ENCODE data around the gene LCE1F. TPM values are rescaled to one million over a fixed set of nuclear protein-coding genes. Genes with fewer than 3 reads are reported as not detected.

Gene LCE1F
- total RNA-seq, 1 experiment from 2014 or later = not detected

- DNase-seq (ENCODE audit: low read depth, low spot score) = no peak
- no peak for ATAC-seq
- Histone ChIP-seq H3K27me3 (ENCODE audit: insufficient read depth, low read length) (peaks cover 32% of the 10 kb centered on the region; the same call in 1 of the 2 replicates), H3K4me3 (replicated peaks in 1 of 2; ENCODE audit: low read depth in 1 of 2, low read length in 2 of 2) (no peak overlapping the region), H2AFZ (ENCODE audit: low read depth, low read length, poor library complexity, severe bottlenecking) (no peak overlapping the region), H3K4me1 (ENCODE audit: control insufficient read depth in 1 of 2, insufficient read depth in 2 of 2, low read length in 2 of 2) (no peaks in the 10 kb centered on the region), H3K4me2 (ENCODE audit: low read length) (no peak overlapping the region), H3K79me2 (ENCODE audit: insufficient read depth, low read length) (no peaks in the 10 kb centered on the region), H3K9me2 (ENCODE audit: insufficient read depth) (no peaks in the 10 kb centered on the region), H4K20me1 (ENCODE audit: insufficient read depth) (no peaks in the 10 kb centered on the region), H3K36me3 (ENCODE audit: control insufficient read depth in 1 of 2, insufficient read depth in 2 of 2, low read length in 2 of 2) (no peaks in the 10 kb centered on the region), H3K9me3 (ENCODE audit: control insufficient read depth in 1 of 2, insufficient read depth in 1 of 2, low read depth in 1 of 2, low read length in 2 of 2) (no peaks in the 10 kb centered on the region), H3K9ac (ENCODE audit: low read length) (no peak overlapping the region), H3K27ac (ENCODE audit: low read depth, low read length) (no peak overlapping the region)
- no TSS peak for BruUV-seq (replicated peaks)
- TF ChIP-seq POLR2A (IDR thresholded peaks at IDR 0.05; ENCODE audit: borderline replicate concordance, extremely low read depth, insufficient read depth, insufficient read length) (no peak), RAD21 (IDR thresholded peaks at IDR 0.05; ENCODE audit: low read depth) (no peak), ELF1 (IDR thresholded peaks at IDR 0.05; ENCODE audit: borderline replicate concordance, low read depth) (no peak)
- POLR2A ChIA-PET = no interaction called here
- CTCF ChIA-PET = no interaction called here
- RAD21 ChIA-PET (ENCODE audit: low non-redundant PET in 1 of 2, low total read pairs in 2 of 2, uncharacterized antibody in 2 of 2, unreplicated experiment in 2 of 2) = no interaction called here
- intact Hi-C loops (cut with micrococcal nuclease) = no loop called here
These were observed 13.2 kb upstream of the LCE1F start for GRCh38 chr1:152761609-152762213.

GRCh38 chr1:152768847-152769533 is 6.0 kb upstream of the LCE1F start:
- H4K20me1 ChIP-seq (ENCODE audit: insufficient read depth) = no peaks in the 10 kb centered on the region
- ATAC-seq (peak; percentile 44; the same call in 1 of the 2 replicates), DNase-seq (ENCODE audit: low read depth, low spot score) (no peak)
- H2AFZ ChIP-seq (ENCODE audit: low read depth, low read length, poor library complexity, severe bottlenecking) = no peak overlapping the region
- no peak overlapping the region for H3K4me2 ChIP-seq (ENCODE audit: low read length)
- CTCF ChIA-PET = no interaction called here
- RAD21 ChIA-PET (ENCODE audit: low non-redundant PET in 1 of 2, low total read pairs in 2 of 2, uncharacterized antibody in 2 of 2, unreplicated experiment in 2 of 2) = no interaction called here
- no peaks in the 10 kb centered on the region for H3K79me2 ChIP-seq (ENCODE audit: insufficient read depth, low read length)
- H3K36me3 ChIP-seq (ENCODE audit: control insufficient read depth in 1 of 2, insufficient read depth in 2 of 2, low read length in 2 of 2) = no peaks in the 10 kb centered on the region
- POLR2A ChIA-PET = no interaction called here
- no peaks in the 10 kb centered on the region for H3K4me1 ChIP-seq (ENCODE audit: control insufficient read depth in 1 of 2, insufficient read depth in 2 of 2, low read length in 2 of 2)
- H3K9me2 ChIP-seq (ENCODE audit: insufficient read depth) = no peaks in the 10 kb centered on the region
- no peak overlapping the region for H3K9ac ChIP-seq (ENCODE audit: low read length)
- TF ChIP-seq CEBPB (IDR thresholded peaks at IDR 0.05; ENCODE audit: low read depth) (peak; percentile 85), TCF7L2 (IDR thresholded peaks at IDR 0.05; ENCODE audit: borderline replicate concordance, extremely low read depth, insufficient read depth, insufficient read length) (no peak)
- H3K9me3 ChIP-seq (ENCODE audit: control insufficient read depth in 1 of 2, insufficient read depth in 1 of 2, low read depth in 1 of 2, low read length in 2 of 2) = no peaks in the 10 kb centered on the region
- no peak overlapping the region for H3K27ac ChIP-seq (ENCODE audit: low read depth, low read length)
- no TSS peak for BruUV-seq (replicated peaks)
- intact Hi-C loops (cut with micrococcal nuclease) = no loop called here
- H3K4me3 ChIP-seq (replicated peaks in 1 of 2; ENCODE audit: low read depth in 1 of 2, low read length in 2 of 2) = no peak overlapping the region
- peaks cover 17% of the 10 kb centered on the region for H3K27me3 ChIP-seq (ENCODE audit: insufficient read depth, low read length)
